Hematopoietic multipotent progenitor cell (in vitro differentiated cells): ENCODE measurements around the gene SLC4A5. TPM values are rescaled to one million over a fixed set of nuclear protein-coding genes. Genes with fewer than 3 reads are reported as not detected.
"Not testable (repeated sequence)": the region's sequence is repeated elsewhere in the genome, so short reads cannot be mapped to it uniquely, and the experiment has no call there.

Experiments used
- DNase-seq, 3 donors: peaks; one replicate each; pipeline ENCODE4 v3.0.0-alpha.2; 2011 to 2015; ENCODE audit warnings: low read depth in 2 of 3, low spot score in 2 of 3
- total RNA-seq: library from RNA; depleted of rRNA; stranded (reverse); fragments of >200 nt; gene quantifications from one replicate; pipeline ENCODE4 v1.2.3, GENCODE V29; 2012

The SLC4A5 gene
- total RNA-seq, 1 donor, result 4.3 TPM

DNA sequence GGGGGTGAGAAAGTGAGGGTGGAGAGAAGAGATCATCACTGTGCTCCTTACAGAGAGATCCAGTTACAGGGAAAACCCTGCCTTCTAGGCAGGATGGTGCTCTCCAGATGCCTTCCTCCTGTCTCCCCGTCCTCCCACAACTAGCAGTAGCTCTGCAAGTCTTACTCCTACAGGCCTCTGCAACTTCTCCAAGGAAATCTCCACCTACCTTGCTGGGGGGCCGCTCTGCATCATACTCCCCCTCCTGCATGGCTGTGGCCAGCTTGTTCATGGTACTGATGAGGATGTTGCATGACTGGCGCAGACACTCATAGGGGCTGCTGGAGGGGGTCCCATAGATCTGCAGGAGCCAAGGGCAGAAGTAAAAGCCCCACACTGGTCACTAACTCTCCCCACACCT, 22.8 kb upstream of the SLC4A5 start:
- no peak for DNase-seq

DNA sequence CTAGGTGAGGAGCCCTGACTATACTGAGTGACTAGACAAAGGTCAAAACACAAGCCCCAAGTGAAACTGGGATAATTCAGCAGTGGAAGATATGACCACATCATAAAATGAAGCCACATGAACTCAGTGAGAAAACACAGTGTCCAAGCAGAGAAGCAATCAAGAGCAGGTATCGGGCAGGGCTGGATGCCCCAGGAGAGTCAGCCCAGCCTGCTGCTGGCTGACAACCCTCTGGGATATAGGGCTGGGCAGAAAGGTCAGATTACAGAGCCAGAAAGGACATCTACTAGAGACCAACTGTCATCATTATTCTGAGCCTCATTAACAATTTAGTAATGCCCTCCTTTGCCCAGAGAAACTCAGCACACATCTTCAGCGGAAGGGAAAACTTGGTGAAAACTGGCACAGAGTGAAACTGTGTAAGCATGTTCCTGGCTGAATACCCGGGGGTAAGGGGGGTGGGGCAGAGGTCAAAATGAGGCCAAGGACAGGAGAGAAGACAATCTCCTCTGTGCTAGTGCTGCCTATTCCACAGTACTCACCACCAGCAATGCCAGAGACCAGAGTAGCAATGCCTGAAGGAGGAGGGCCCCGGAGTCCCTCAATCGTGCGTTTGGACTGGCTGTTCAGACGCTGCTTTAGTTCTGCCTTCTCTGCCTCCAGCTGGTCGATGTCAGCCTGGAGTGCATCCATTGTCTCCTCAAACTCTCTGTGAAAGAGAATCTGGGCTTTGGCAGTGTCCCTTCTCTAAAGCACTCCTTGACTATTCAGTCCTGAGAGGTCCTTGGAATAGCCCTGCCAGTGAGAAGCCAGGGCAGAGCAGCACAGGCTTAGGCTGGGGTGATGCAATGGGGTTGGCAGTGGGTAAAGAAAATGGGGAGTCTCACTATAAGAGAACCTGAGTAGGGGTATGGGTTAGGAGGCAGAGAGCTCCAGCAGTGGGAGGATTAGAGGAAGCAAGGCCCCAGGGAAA, 21.6 kb upstream of the SLC4A5 start:
- DNase-seq, result no peak

DNA sequence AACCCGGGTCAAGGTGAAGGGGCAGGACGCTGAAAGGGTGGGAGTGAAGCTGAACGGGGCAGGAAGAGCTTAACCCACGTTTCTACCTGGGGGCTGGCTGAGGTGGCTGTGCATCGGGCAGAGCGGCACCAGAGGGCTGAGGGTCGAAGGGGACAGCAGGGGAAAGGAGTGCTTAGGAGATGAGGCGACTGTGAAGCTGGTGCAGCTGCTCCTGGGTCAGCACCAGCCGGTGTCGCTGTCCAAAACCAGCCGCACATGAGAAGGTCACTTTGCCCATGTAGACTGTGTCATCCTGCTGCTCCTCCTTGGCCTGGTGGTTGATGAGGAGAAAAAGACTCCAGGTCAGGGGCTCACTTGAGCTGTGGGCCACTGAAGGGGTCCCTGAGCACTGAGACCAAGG, 18.1 kb upstream of the SLC4A5 start:
- DNase-seq, result no peak

DNA sequence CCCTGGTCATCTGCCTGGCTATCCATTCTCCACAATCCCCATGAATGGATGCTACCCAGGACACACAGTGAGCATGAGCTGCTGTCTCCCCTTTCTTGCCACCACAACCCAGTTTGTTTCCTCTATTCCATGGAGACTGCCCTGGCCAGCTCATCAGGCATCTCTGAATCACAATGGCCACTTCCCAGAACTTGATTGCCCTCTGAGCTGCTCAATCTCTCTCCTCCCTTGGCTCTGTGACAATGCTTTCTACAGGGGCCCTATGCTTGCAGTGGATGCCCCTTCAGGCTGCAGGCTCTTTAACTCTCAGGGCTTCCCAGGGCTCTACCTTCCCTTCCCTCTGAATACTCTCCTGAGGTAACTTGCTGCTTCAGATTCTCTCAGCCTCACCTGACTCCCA, 14.4 kb upstream of the SLC4A5 start:
- DNase-seq, result no peak

DNA sequence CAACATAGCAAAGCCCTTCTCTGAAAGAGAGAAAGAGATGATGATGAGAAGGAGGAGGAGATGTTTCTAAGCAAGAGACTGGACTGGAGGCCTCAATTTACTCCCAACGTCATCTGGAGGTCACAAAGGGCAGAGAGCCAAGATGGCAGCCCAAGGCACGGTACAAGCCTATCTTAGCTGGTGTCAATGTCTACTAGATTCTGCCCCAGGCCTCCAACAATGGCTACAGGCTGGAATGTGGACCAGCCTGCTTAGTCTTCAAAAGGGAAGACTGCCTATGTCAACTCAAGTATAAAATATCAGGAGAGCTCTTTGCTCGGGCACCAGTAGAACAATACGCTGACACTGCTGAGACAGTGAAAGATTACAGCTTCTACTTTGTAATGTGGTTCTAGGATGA, 6.7 kb upstream of the SLC4A5 start:
- no peak for DNase-seq

- no peak for DNase-seq
Measured at GRCh38 chr2:74347742-74348141, 4.5 kb upstream of the SLC4A5 start.

GRCh38 chr2:74347303-74347702, 4.1 kb upstream of the SLC4A5 start:
- DNase-seq, result no peak

GRCh38 chr2:74345272-74345943, 2.2 kb upstream of the SLC4A5 start:
- DNase-seq, result no peak

GRCh38 chr2:74336227-74336626, 7.0 kb downstream of the SLC4A5 start:
- not testable (repeated sequence) for DNase-seq

GRCh38 chr2:74334931-74335333, 8.3 kb downstream of the SLC4A5 start:
- DNase-seq, result peak; percentile 50 to 72 (median 66)

- DNase-seq, result no peak
Measured at GRCh38 chr2:74333896-74334586, 9.2 kb downstream of the SLC4A5 start.

DNA sequence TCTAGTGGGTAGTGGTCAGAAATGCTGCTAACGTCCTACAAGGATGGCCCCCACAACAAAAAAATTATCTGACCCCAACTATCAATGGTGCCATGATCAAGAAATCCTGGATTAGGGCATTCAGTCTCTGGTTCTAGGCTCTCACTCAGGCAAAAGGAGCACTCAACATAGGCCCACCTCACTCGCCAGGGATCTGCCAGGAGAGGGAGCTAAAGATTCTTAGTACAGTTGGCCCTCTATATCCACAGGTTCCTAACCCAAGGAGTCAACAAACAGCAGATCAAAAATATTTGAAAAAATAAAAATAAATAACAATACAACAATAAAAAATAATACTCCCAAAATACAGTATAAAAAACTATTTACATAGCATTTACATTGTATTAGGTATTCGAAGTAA, 10.0 kb downstream of the SLC4A5 start:
- DNase-seq, result peak in 2 of 3 donors; percentile 16 to 51

- DNase-seq, result no peak
Measured at GRCh38 chr2:74332550-74333174, 10.6 kb downstream of the SLC4A5 start.

DNA sequence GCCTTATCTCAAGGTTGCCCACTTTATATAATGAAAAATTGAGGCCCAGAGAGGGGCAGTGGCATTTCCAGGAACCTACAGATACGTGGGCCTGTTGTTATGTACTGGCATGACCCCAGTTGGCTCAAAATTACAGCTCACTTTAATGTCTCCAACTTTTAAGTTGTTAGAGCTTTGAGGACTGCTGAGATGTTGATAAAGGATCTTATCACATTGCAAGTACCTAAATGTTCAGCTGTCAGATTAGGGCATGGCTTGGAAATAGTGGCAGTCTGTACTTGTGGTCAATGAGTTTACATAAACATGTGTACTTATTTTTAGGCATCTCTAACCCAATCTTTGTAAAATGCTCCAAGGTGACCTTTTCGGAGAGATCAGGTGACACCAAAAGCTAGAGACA, 14.6 kb downstream of the SLC4A5 start:
- DNase-seq, result no peak

- no peak for DNase-seq
Measured at GRCh38 chr2:74328074-74328473, 15.1 kb downstream of the SLC4A5 start.

DNA sequence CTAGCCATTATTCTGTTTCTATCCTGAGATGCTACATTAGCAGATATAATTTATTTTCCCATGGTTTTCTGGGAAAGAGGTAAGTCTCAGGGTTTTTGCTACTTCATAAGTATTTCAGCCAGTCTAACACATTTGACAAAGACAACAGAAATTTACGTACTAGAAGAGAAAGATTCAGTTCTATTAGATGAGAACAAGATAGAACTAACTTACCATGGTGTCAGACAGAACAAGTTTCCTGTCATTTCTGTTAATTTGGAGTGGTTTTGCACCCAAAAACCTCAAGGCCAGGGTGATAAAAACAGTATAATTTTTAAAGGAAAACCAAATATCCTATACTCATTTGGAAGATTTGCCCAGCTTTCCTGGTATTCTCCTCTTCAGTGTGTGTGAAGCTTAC, 15.6 kb downstream of the SLC4A5 start:
- no peak for DNase-seq

DNA sequence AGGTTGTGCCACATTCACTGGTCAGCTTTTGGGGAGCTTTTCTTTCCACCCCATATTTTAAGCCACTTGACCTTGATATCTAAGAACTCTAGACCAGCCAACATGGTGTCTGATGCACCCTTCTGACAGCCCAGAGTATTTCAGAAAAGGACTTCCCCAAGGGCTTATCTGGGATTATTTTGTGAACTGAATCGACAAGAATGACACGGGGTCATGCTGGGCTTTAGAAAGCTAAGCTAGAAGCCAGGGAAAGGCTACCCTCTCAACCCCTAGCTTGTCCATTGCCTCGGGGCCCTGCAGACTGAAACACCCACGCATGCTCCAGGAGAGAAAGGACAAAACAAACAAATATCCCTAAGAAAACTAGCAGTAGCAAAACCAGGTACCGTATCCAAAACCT, 16.0 kb downstream of the SLC4A5 start:
- DNase-seq, result no peak

- no peak for DNase-seq
Measured at GRCh38 chr2:74325815-74326214, 17.4 kb downstream of the SLC4A5 start.

GRCh38 chr2:74321737-74322136, 21.5 kb downstream of the SLC4A5 start:
- DNase-seq, result no peak

- DNase-seq, result no peak
Measured at GRCh38 chr2:74317701-74318100, 25.5 kb downstream of the SLC4A5 start.
